Activated naive CD4-positive, alpha-beta T cell treated with Interleukin-2 at 50 U/mL for 16 hours (primary cell): ENCODE measurements around the gene C16orf87.
"Not testable (repeated sequence)": the region's sequence is repeated elsewhere in the genome, so short reads cannot be mapped to it uniquely, and the experiment has no call there.

ENCODE experiments used
- DNase-seq: peaks from one replicate; pipeline ENCODE4 v3.0.0-alpha.2; 2020

The C16orf87 gene

DNA sequence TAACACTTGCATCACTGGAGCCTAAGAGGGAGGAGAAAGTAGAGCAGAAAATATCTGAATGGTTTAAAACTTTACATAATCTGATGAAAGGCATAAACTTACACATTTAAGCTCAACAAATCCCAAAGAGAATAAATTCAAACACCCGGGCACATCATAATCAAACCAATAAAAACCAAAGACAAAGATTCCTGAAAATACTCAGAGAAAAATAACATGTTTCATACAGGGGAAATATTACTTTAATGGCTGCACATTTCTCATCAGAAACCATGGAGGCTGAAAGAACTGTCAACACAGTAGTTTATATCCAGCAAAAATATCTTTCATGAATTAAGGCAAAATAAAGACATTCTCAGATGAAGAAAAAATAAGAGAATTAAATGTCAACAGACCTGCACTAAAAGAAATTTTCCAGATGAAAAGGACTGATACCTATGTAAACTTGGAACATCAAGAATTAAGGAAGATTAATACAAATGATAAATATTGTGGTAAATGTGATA is 34.2 kb downstream of the C16orf87 start:
- no peak for DNase-seq

GRCh38 chr16:46793841-46794240 is 37.1 kb downstream of the C16orf87 start:
- no peak for DNase-seq

- DNase-seq, result no peak
These were observed 40.2 kb downstream of the C16orf87 start for GRCh38 chr16:46790599-46791270.

DNA sequence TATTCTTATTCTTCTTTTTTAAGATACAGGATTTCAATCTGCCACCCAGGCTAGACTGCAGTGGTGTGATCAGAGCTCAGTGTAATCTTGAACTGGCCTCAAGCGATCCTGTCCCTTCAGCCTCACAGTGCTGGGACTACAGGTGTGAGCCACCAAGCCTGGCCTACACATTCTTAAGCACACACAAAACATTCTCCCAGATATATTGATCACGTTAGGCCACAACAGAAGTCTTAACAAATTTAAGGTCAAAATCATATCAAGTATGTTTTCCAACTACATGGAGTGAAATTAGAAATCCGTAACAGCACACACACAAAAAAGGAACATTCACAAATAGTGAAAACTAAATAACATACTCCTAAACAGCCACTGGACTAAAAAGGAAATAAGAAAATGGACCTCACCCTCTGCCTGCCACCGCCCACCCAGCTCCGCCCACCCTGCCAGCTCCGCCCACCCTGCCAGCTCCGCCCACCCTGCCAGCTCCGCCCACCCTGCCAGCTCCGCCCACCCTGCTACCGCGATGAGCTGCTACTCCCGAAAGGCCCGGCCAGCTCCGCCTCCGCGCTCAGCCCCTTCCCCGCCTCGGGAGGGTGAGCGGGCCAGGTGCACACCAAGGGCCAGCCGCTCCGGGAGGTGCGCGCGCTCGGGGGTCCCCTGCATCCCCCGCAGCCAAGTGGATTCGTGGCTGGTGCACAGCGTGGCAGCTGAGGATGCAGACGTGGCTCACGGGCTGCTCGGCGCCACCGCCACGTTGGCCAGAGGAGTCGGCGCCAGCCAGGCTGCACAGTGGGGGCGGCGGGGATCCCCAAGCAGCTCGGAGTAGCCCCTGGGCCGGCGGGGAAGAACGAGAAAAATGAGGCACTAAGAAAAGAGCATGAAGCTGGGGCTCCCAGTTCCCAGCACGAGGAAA is 41.2 kb downstream of the C16orf87 start:
- DNase-seq, result peak; percentile 76

DNA sequence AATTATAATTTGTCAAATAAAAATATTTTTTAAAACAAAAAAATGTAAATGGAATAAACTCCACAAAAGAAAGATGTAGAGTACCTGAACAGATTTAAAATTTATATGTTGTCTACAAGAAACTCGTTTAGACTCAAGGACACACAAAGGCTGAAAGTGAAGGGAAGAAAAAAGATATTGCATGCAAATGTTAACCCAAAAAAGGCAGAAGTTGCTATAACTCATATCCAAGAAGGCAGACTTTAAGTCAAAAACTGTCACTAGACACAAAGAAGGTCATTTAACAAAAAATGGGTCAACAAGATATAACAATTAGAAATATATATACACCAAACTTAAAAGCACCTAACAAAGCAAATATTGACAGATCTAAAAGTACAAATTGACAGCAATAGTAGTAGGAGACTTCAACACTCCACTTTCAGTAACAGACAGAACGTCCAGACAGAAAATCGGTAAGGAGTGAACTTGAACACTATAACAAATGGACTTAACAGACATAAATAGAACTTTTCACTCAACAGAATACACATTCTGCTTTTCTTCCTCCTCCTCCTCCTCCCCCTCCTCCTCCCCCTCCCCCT is 42.0 kb downstream of the C16orf87 start:
- no peak for DNase-seq

GRCh38 chr16:46787909-46788308 is 43.1 kb downstream of the C16orf87 start:
- no peak for DNase-seq

DNA sequence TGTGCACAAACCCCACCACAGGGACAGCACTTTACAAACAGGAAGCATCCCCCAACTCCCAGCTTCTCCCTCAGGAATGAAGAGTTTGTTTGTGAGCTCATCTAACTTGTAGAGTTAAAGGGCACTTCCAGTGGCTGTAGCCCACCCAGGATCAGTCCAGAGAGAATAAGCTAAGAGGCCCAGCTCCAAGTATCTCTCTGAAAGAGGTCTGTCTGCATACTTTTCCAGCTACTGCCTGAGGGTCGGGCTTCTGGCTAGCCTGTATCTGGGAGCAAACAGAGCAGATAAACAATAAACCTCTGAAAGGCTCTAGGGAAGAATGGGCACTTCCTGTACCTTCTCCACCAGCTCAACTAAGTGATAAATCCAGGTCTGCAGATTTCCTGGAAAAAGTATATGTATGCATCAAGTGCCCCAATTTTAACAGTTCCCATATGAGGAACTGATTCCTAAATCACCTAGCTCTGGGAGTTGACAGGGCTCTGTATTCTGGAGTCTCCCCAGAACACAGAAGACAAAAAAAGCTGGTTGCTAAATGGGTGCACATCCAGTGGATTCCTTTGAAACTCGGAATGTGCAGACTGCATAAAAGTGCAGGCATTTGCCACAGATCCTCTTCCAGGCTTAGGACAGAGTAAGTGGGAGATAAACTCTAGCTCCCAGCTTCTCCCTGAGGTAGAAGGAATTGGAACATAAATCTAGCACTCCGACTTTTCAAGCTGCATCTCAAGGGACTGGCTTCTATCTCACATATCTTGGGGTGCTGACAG is 45.7 kb downstream of the C16orf87 start:
- DNase-seq, result no peak

GRCh38 chr16:46784569-46784968 is 46.4 kb downstream of the C16orf87 start:
- DNase-seq, result not testable (repeated sequence)

- no peak for DNase-seq
These were observed 47.2 kb downstream of the C16orf87 start for GRCh38 chr16:46783800-46784199.

DNA sequence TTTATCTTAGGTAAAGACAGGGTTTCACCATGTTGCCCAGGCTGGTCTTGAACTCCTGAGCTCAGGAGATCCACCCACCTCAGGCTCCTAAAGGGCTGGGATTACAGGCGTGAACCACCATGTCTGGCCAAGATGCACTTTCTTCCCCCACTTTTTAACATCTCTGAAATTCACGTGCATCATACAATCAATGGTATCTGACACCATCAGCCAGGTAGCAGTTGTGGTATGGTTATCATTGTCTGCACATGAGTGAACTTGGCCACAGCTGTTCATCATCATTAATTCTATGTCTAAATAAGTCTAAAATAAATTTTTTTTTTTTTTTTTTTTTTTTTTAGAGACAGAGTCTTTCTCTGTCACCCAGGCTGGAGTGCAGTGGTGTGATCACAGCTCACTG is 48.7 kb downstream of the C16orf87 start:
- no peak for DNase-seq

GRCh38 chr16:46777804-46778203 is 53.2 kb downstream of the C16orf87 start:
- no peak for DNase-seq

- DNase-seq, result no peak
These were observed 55.8 kb downstream of the C16orf87 start for GRCh38 chr16:46775214-46775613.

DNA sequence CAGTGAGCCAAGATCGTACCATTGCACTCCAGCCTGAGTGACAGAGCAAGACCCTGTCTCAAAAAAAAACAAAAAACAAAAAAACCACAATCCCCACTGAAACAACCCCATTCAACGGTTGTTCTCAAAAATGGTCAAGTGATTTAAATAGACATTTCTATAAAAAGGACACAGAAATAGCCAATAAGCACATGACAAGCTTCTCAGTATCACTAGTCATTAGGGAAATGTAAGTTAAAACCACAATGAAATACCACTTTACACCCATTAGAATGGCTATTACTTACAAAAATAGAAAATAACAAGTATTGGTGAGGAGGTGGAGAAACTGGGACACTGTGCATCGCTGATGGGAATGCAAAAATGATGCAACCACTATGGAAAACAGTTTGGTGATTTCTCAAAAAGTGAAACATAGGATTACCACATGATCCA is 56.2 kb downstream of the C16orf87 start:
- DNase-seq, result no peak

- DNase-seq, result no peak
These were observed 58.5 kb downstream of the C16orf87 start for GRCh38 chr16:46772463-46772862.

DNA sequence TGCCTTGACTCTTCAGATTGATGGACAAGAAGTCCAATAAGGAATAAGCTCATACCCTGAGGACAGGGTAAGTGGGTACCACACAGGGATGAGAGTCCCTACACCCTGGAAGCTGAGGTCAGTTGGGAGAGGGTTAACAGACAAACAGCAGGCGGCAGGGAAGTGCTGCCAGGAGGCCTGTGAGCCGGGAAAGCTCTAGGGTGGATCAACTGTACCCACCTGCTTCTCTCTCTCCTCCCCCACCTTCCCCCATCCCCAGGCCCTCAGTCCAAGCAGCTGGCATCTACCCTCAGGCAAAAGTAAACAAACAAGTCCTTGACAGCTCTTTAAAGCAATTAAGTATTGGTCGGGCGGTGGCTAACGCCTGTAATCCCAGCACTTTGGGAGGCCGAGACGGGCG is 62.2 kb downstream of the C16orf87 start:
- no peak for DNase-seq

- DNase-seq, result no peak
These were observed 65.9 kb downstream of the C16orf87 start for GRCh38 chr16:46765050-46765449.

GRCh38 chr16:46763147-46763546 is 67.8 kb downstream of the C16orf87 start:
- no peak for DNase-seq

- no peak for DNase-seq
These were observed 68.4 kb downstream of the C16orf87 start for GRCh38 chr16:46762583-46762982.

- no peak for DNase-seq
These were observed 71.7 kb downstream of the C16orf87 start for GRCh38 chr16:46759309-46759708.

DNA sequence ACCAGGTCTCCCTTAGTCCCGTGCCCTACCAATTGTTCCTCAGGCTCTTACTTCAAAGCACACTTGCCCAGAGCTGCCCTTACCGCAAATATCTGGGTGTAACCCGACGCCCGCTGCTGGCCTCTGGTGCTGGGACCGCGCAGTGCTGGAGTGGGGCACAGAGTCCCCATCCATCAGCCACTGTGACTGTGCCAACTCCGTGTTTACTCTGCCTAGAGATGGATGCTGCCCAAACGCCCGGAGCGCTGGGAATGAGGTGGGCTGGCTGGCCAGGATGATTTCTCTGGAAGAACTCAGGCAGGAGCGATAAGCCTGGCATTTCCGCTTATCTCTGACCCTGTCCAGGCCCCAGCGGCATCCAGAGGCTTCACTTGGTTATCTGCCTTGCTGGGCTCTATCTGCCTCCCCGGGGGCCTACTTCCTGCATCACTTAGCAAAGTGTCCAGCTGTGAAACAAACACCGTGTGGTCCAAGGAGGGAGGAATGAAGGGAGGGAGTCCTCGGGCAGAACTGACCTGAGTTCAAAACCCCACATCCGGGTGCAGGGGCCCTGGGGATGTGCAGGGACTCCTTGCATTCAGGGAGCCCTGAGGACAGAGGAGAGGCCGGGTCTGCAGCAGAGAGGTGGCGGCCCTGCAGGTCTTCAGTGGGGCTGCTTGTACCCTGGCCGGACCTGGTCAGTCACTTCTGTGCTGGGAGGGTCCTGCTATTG is 73.5 kb downstream of the C16orf87 start:
- DNase-seq, result no peak

DNA sequence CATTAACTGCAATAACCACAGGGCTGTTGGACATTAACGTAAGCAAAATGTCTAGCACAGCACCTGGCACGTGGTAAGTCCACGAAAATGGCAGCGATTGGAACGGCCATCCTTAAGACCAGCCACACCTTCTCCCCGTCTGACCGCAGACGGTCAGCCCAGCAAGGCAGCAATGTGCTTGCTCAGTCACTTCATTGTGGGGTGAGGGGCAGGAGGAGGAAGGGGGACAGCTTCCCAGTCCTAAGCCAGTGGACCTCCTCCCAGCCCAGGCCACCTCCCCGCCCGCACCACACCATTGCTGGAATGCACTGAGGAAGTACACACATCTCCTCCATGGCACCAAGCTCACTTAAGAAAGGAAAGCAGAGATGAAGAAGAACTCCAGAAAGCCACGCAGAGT is 74.2 kb downstream of the C16orf87 start:
- no peak for DNase-seq

DNA sequence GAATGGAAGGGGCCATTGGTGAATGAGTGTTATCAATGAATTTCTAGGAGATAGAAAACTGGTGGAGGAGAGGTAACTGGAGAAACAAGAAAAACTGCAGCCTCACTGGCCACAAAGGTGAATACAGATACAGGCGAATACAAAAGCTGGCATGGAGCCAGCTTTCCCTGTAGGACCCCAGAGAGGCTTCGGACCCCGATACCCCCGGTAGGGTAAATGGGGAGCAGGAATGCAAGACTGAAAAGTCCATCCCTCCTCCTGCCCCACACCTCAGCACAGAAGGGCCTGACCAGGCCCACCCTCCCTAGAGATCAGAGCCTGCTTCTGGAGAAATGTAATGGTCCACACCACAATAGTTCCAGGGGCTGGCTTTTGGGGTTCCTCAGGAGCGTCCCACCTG is 78.0 kb downstream of the C16orf87 start:
- DNase-seq, result no peak
